SK-N-SH (cell line): ENCODE measurements around the gene CFDP1. TPM values are rescaled to one million over a fixed set of nuclear protein-coding genes. Genes with fewer than 3 reads are reported as not detected.

ENCODE experiments used
- CTCF ChIA-PET: fragments of 300-600, 350-600 bp; formaldehyde crosslinking; extraction: SDS; loops from one replicate; lab custom pipeline; 2021; lab: Yijun Ruan, JAX
- POLR2A ChIA-PET: fragments of 350-600 bp; sonication (Branson Sonifier 250); formaldehyde crosslinking; extraction: SDS; loops from one replicate; lab custom pipeline; 2020; ENCODE audit warnings: antibody characterized with exemption, inconsistent platforms; lab: Yijun Ruan, JAX
- DNase-seq: peaks from one replicate; pipeline ENCODE4 v3.0.0; 2012
- H2AFZ ChIP-seq: fragments of 200-600 bp; sonication (generic); 2 replicates; pipeline ENCODE4 v1.8.1; 2016; ENCODE audit warnings: antibody characterized with exemption, mild to moderate bottlenecking, low read depth
- H3F3A ChIP-seq: fragments of 200-600 bp; sonication (generic); replicated peaks from 2 replicates; pipeline ENCODE3; 2016; ENCODE audit warnings: antibody characterized with exemption, mild to moderate bottlenecking; ENCODE audit not compliant: insufficient read depth
- H3K27ac ChIP-seq, 2 experiments: fragments of 200-500 bp in 1 of 2; fragments of 200-600 bp in 1 of 2; sonication (Bioruptor generic) in 1 of 2; sonication (generic), shearing (Covaris generic) in 1 of 2; 2 replicates each; pipeline versions ENCODE4 v1.5.1 to v1.6.1; 2014 to 2016; ENCODE audit warnings: low read depth in 2 of 2, inconsistent platforms in 1 of 2, low read length in 1 of 2, mild to moderate bottlenecking in 1 of 2, mixed read lengths in 1 of 2
- H3K27me3 ChIP-seq: fragments of 200-600 bp; sonication (generic), shearing (Covaris generic); 2 replicates; pipeline ENCODE4 v1.6.1; 2016; ENCODE audit warnings: mixed run types; ENCODE audit not compliant: insufficient read depth
- H3K36me3 ChIP-seq, 2 experiments: fragments of 200-500 bp in 1 of 2; fragments of 200-600 bp in 1 of 2; sonication (Bioruptor generic) in 1 of 2; sonication (generic) in 1 of 2; replicated peaks in 1 of 2; 2 replicates each; pipeline versions ENCODE3 to v1.5.1; 2014 to 2016; ENCODE audit warnings: low read length in 1 of 2, mild to moderate bottlenecking in 1 of 2; ENCODE audit not compliant: insufficient read depth in 2 of 2, control insufficient read depth in 1 of 2
- H3K4me1 ChIP-seq, 2 experiments: fragments of 200-500 bp in 1 of 2; fragments of 200-600 bp in 1 of 2; sonication (Bioruptor generic) in 1 of 2; sonication (generic), shearing (Covaris generic) in 1 of 2; 2 replicates each; pipeline versions ENCODE4 v1.5.1 to v1.6.1; 2014 to 2016; ENCODE audit warnings: low read depth in 1 of 2, low read length in 1 of 2, mixed run types in 1 of 2; ENCODE audit not compliant: insufficient read depth in 2 of 2, control insufficient read depth in 1 of 2
- H3K4me2 ChIP-seq: fragments of 200-600 bp; sonication (generic), shearing (Covaris generic); 2 replicates; pipeline ENCODE4 v1.6.1; 2017; ENCODE audit warnings: mixed run types
- H3K4me3 ChIP-seq, 2 experiments: fragments of 200-500 bp in 1 of 2; fragments of 200-600 bp in 1 of 2; sonication (Bioruptor generic) in 1 of 2; sonication (generic), shearing (Covaris generic) in 1 of 2; 2 replicates each; pipeline versions ENCODE4 v1.5.1 to v1.8.1; 2014 to 2016; ENCODE audit warnings: low read depth in 2 of 2, inconsistent platforms in 1 of 2, low read length in 1 of 2, mild to moderate bottlenecking in 1 of 2, mixed read lengths in 1 of 2, moderate library complexity in 1 of 2
- H3K79me2 ChIP-seq: fragments of 200-600 bp; sonication (generic); 2 replicates; pipeline ENCODE4 v1.8.1; 2017; ENCODE audit warnings: mild to moderate bottlenecking; ENCODE audit not compliant: insufficient read depth
- H3K9ac ChIP-seq: fragments of 200-600 bp; sonication (generic); 2 replicates; pipeline ENCODE4 v1.6.1; 2017; ENCODE audit warnings: mixed run types
- H3K9me2 ChIP-seq: fragments of 200-600 bp; sonication (generic); 2 replicates; pipeline ENCODE4 v1.6.1; 2017; ENCODE audit warnings: mixed run types
- H3K9me3 ChIP-seq: fragments of 200-600 bp; sonication (generic); 2 replicates; pipeline ENCODE4 v1.6.1; 2017; ENCODE audit warnings: mixed run types, mild to moderate bottlenecking, moderate library complexity
- H4K20me1 ChIP-seq: fragments of 200-600 bp; sonication (generic); 2 replicates; pipeline ENCODE4 v1.6.1; 2017; ENCODE audit warnings: mild to moderate bottlenecking, mixed run types; ENCODE audit not compliant: insufficient read depth
- ELF1 ChIP-seq: IDR thresholded peaks from 2 replicates; pipeline ENCODE4 v1.4.0; 2012
- EP300 ChIP-seq, 2 experiments: IDR thresholded peaks; 2 replicates each; pipeline versions ENCODE4 v1.4.0 to v1.6.1; 2012; ENCODE audit warnings: borderline replicate concordance in 1 of 2, low read depth in 1 of 2, low read length in 1 of 2
- FOSL2 ChIP-seq: IDR thresholded peaks from 2 replicates; pipeline ENCODE4 v1.4.0; 2012; ENCODE audit warnings: low read depth, mild to moderate bottlenecking, moderate library complexity, borderline replicate concordance
- FOXJ3 ChIP-seq: sonication (generic); formaldehyde crosslinking; IDR thresholded peaks from 2 replicates; pipeline ENCODE4 v1.5.1; 2020; ENCODE audit warnings: mild to moderate bottlenecking, missing genetic modification reagents
- JUND ChIP-seq: IDR thresholded peaks from 2 replicates; pipeline ENCODE4 v1.4.0; 2012
- MAX ChIP-seq: IDR thresholded peaks from 2 replicates; pipeline ENCODE4 v1.4.0; 2012; ENCODE audit warnings: low read depth
- MXI1 ChIP-seq: IDR thresholded peaks from 2 replicates; pipeline ENCODE4 v1.6.1; 2012; ENCODE audit warnings: mild to moderate bottlenecking, low read depth, low read length, improper control_type of control experiment
- NFIC ChIP-seq: IDR thresholded peaks from 2 replicates; pipeline ENCODE4 v1.4.0; 2012; ENCODE audit warnings: borderline replicate concordance
- NRF1 ChIP-seq: IDR thresholded peaks from 2 replicates; pipeline ENCODE4 v1.6.1; 2012; ENCODE audit warnings: low read depth, mild to moderate bottlenecking, low read length
- PBX3 ChIP-seq: IDR thresholded peaks from 2 replicates; pipeline ENCODE4; 2012
- POLR2AphosphoS5 ChIP-seq: IDR thresholded peaks from 2 replicates; pipeline ENCODE4 v1.6.1; 2012; ENCODE audit warnings: low read depth, low read length
- RCOR1 ChIP-seq: fragments of 150-350 bp; IDR thresholded peaks from 2 replicates; pipeline ENCODE4 v1.6.1; 2017; ENCODE audit warnings: antibody characterized with exemption, low read length
- REST ChIP-seq: IDR thresholded peaks from 2 replicates; pipeline ENCODE4 v1.6.1; 2012; ENCODE audit warnings: mild to moderate bottlenecking, low read depth, low read length, moderate library complexity
- RFX5 ChIP-seq: IDR thresholded peaks from 2 replicates; pipeline ENCODE4 v1.6.1; 2012; ENCODE audit warnings: mild to moderate bottlenecking, improper control_type of control experiment, low read length
- RXRA ChIP-seq: IDR thresholded peaks from 2 replicates; pipeline ENCODE4 v1.4.0; 2012; ENCODE audit warnings: low read depth, mild to moderate bottlenecking, borderline replicate concordance
- SIN3A ChIP-seq: IDR thresholded peaks from 2 replicates; pipeline ENCODE4 v1.6.1; 2012; ENCODE audit warnings: low read depth, mild to moderate bottlenecking, low read length, moderate library complexity, borderline replicate concordance
- TCF12 ChIP-seq: IDR thresholded peaks from 2 replicates; pipeline ENCODE4 v1.4.0; 2012
- TEAD4 ChIP-seq: IDR thresholded peaks from 2 replicates; pipeline ENCODE4 v1.4.0; 2012; ENCODE audit warnings: mild to moderate bottlenecking, borderline replicate concordance; ENCODE audit not compliant: insufficient read depth
- USF2 ChIP-seq: fragments of 150-350 bp; IDR thresholded peaks from 2 replicates; pipeline ENCODE4 v1.6.1; 2017; ENCODE audit warnings: antibody characterized with exemption, low read length, low read depth, borderline replicate concordance
- YY1 ChIP-seq: IDR thresholded peaks from 2 replicates; pipeline ENCODE4 v1.4.0; 2012; ENCODE audit warnings: low read depth, mild to moderate bottlenecking
- ZBTB33 ChIP-seq: IDR thresholded peaks from 2 replicates; pipeline ENCODE4 v1.4.0; 2012; ENCODE audit warnings: low read depth, borderline replicate concordance
- WGBS: methylation state at CpG from one replicate; pipeline ENCODE4 v1.1.6; 2017; ENCODE audit warnings: low lambda C conversion rate; 5-methylcytosine and 5-hydroxymethylcytosine counted together
- polyA plus RNA-seq, 3 experiments: library from polyadenylated mRNA; depleted of rRNA; stranded (reverse); fragments of >200 nt; gene quantifications; 2 replicates each; pipeline ENCODE4 v1.2.3, GENCODE V29; 2012

The CFDP1 gene
- polyA plus RNA-seq, 1 of the 3 experiments (the other 2 are of a cell fraction) = 46.0 TPM

GRCh38 chr16:75377729-75378386, 55.4 kb downstream of the CFDP1 start:
- Histone ChIP-seq H3K4me2 (peak overlapping the region; percentile 25), H3K9me2 (no peaks in the 10 kb centered on the region), H3K79me2 (0 out of 2 replicates have a peak, but pooled peaks cover 4% of the 10 kb centered on the region), H3K27ac (peak overlapping the region in 1 of 2 experiments; percentile 91; a peak in 3 of 4 replicates), H3F3A (peaks cover 12% of the 10 kb centered on the region), H4K20me1 (no peaks in the 10 kb centered on the region), H3K4me3 (no peak overlapping the region), H2AFZ (no peak overlapping the region), H3K9me3 (no peaks in the 10 kb centered on the region), H3K27me3 (no peaks in the 10 kb centered on the region), H3K36me3 (peaks cover 9 to 18% of the 10 kb centered on the region in 2 experiments), H3K4me1 (peaks cover 7 to 27% of the 10 kb centered on the region in 2 experiments), H3K9ac (peak overlapping the region; percentile 63)
- TF ChIP-seq FOSL2 = peak; percentile 26; the same call in 1 of the 2 replicates
- TF ChIP-seq MXI1 = peak; percentile 48; the same call in 1 of the 2 replicates
- TF ChIP-seq EP300 (IDR thresholded peaks at IDR 0.05; ENCODE audit: borderline replicate concordance in 1 of 2, low read depth in 1 of 2, low read length in 1 of 2) = peak in 1 of 2 experiments; percentile 52; a peak in 1 of 4 replicates
- peak; percentile 23; the same call in 1 of the 2 replicates for TF ChIP-seq NFIC
- no peak for TF ChIP-seq RFX5
- peak; percentile 51; the same call in 1 of the 2 replicates for TF ChIP-seq TEAD4
- no peak for TF ChIP-seq USF2
- TF ChIP-seq JUND = peak; percentile 52; the same call in 1 of the 2 replicates
- TF ChIP-seq YY1 = no peak
- peak; percentile 82 for TF ChIP-seq MAX
- TF ChIP-seq RXRA = peak; percentile 70; the same call in 1 of the 2 replicates
- peak; percentile 25; the same call in 1 of the 2 replicates for TF ChIP-seq POLR2AphosphoS5
- TF ChIP-seq TCF12 = peak; percentile 83
- TF ChIP-seq REST = no peak
- TF ChIP-seq SIN3A = peak; percentile 88; the same call in 1 of the 2 replicates
- TF ChIP-seq FOXJ3 (CRISPR knock-in tag) = no peak
- no peak for TF ChIP-seq ZBTB33
- TF ChIP-seq RCOR1 = no peak
- no peak for TF ChIP-seq NRF1
- TF ChIP-seq PBX3 = peak; percentile 76
- TF ChIP-seq ELF1 = no peak
- DNase-seq = no peak
- ChIA-PET CTCF (interaction anchor here (1.1 to 5.5 kb wide), 4 partner anchors 127 to 178 kb away, joined by 3 to 26 read pairs (median 14); no protein-coding TSS in a partner anchor), POLR2A (interaction anchor here (0.7 to 0.9 kb wide), 2 partner anchors 56 to 132 kb away, joined by 3 read pairs; no protein-coding TSS in a partner anchor)
- WGBS = 49% methylated on average over 6 of the region's 6 CpGs
